ENCODE results near the gene PSORS1C2. TPM values are rescaled to one million over a fixed set of nuclear protein-coding genes. Genes with fewer than 3 reads are reported as not detected.
A peak's percentile ranks its signal among the peaks of the same experiment; 100 is the strongest.

Gene PSORS1C2
- total RNA-seq, 1 donor from 2014 or later: not detected

GRCh38 chr6:31125586-31126363 lies 13.1 kb downstream of the PSORS1C2 start:
- intact Hi-C loops (cut with DNase I): no loop called here
- Histone ChIP-seq H3K36me3 (no peaks in the 10 kb centered on the region), H3K9me3 (no peaks in the 10 kb centered on the region), H3K27ac (no peak overlapping the region), H3K4me1 (peaks cover 42% of the 10 kb centered on the region), H3K27me3 (no peaks in the 10 kb centered on the region), H3K4me3 (no peak overlapping the region)
- TF ChIP-seq POLR2A (IDR thresholded peaks at IDR 0.05) (no peak), POLR2AphosphoS5 (IDR thresholded peaks at IDR 0.05; ENCODE audit: insufficient read depth in 1 of 2, low read depth in 1 of 2) (no peak)
- DNase-seq (ENCODE audit: extremely low spot score in 2 of 2): no peak

- intact Hi-C loops (cut with DNase I): no loop called here
- no peak overlapping the region for H3K27ac ChIP-seq
- peak in 1 of 2 donors; percentile 64 for TF ChIP-seq POLR2AphosphoS5 (IDR thresholded peaks at IDR 0.05; ENCODE audit: insufficient read depth in 1 of 2, low read depth in 1 of 2)
- TF ChIP-seq POLR2A (IDR thresholded peaks at IDR 0.05): no peak
- no peak for TF ChIP-seq CTCF (IDR thresholded peaks at IDR 0.05)
- H3K9me3 ChIP-seq: no peaks in the 10 kb centered on the region
- H3K4me3 ChIP-seq: no peak overlapping the region
- peaks cover 42% of the 10 kb centered on the region for H3K4me1 ChIP-seq
- DNase-seq (ENCODE audit: extremely low spot score in 2 of 2): no peak
- no peaks in the 10 kb centered on the region for H3K36me3 ChIP-seq
- H3K27me3 ChIP-seq: no peaks in the 10 kb centered on the region
Measured at GRCh38 chr6:31125162-31125561, 13.7 kb downstream of the PSORS1C2 start.

- Histone ChIP-seq H3K27ac (no peak overlapping the region), H3K27me3 (no peaks in the 10 kb centered on the region), H3K36me3 (no peaks in the 10 kb centered on the region), H3K4me3 (no peak overlapping the region), H3K9me3 (no peaks in the 10 kb centered on the region), H3K4me1 (peaks cover 40% of the 10 kb centered on the region)
- no peak for DNase-seq (ENCODE audit: extremely low spot score in 2 of 2)
- intact Hi-C loops (cut with DNase I): no loop called here
- no peak for TF ChIP-seq POLR2A (IDR thresholded peaks at IDR 0.05)
- no peak for TF ChIP-seq CTCF (IDR thresholded peaks at IDR 0.05)
Measured at GRCh38 chr6:31122791-31123706, 15.8 kb downstream of the PSORS1C2 start.

GRCh38 chr6:31121131-31121790 lies 17.6 kb downstream of the PSORS1C2 start:
- intact Hi-C loops (cut with DNase I): no loop called here
- Histone ChIP-seq H3K4me3 (no peak overlapping the region), H3K27me3 (no peaks in the 10 kb centered on the region), H3K36me3 (no peaks in the 10 kb centered on the region), H3K27ac (no peak overlapping the region), H3K4me1 (peaks cover 48% of the 10 kb centered on the region), H3K9me3 (no peaks in the 10 kb centered on the region)
- DNase-seq (ENCODE audit: extremely low spot score in 2 of 2): no peak
- TF ChIP-seq POLR2A (IDR thresholded peaks at IDR 0.05) (no peak), POLR2AphosphoS5 (IDR thresholded peaks at IDR 0.05; ENCODE audit: insufficient read depth in 1 of 2, low read depth in 1 of 2) (no peak), CTCF (IDR thresholded peaks at IDR 0.05) (no peak)

- no peaks in the 10 kb centered on the region for H3K9me3 ChIP-seq
- peaks cover 48% of the 10 kb centered on the region for H3K4me1 ChIP-seq
- no peak for DNase-seq (ENCODE audit: extremely low spot score in 2 of 2)
- no peak within 1 kb of the TSS for H3K4me3 ChIP-seq
- TF ChIP-seq POLR2AphosphoS5 (IDR thresholded peaks at IDR 0.05; ENCODE audit: insufficient read depth in 1 of 2, low read depth in 1 of 2) (no peak), CTCF (IDR thresholded peaks at IDR 0.05) (no peak), POLR2A (IDR thresholded peaks at IDR 0.05) (no peak)
- intact Hi-C loops (cut with DNase I): no loop called here
- H3K27ac ChIP-seq: no peak within 1 kb of the TSS
- no peaks in the 10 kb centered on the region for H3K27me3 ChIP-seq
- H3K36me3 ChIP-seq: no peaks in the 10 kb centered on the region
Measured at GRCh38 chr6:31120151-31120915, 18.5 kb downstream of the PSORS1C2 start, which contains the start of gene CDSN. Gene CDSN (minus strand): TSS chr6:31120446. CDS start chr6:31120419, 27 bp downstream.

Measured in vagina (tissue), 2 donors.